Renal cortical epithelial cell (primary cell): ENCODE measurements around the gene ZMIZ1. TPM values are rescaled to one million over a fixed set of nuclear protein-coding genes. Genes with fewer than 3 reads are reported as not detected.

Source experiments
- DNase-seq: peaks from one replicate; pipeline ENCODE4 v3.0.0-alpha.2; 2011; ENCODE audit warnings: low read depth
- total RNA-seq: library from RNA; depleted of rRNA; stranded (reverse); fragments of >200 nt; gene quantifications from 2 replicates; pipeline ENCODE4 v1.2.3, GENCODE V29; 2014

ZMIZ1 gene
- total RNA-seq, 1 donor from 2014 or later: 45.0 TPM

DNA sequence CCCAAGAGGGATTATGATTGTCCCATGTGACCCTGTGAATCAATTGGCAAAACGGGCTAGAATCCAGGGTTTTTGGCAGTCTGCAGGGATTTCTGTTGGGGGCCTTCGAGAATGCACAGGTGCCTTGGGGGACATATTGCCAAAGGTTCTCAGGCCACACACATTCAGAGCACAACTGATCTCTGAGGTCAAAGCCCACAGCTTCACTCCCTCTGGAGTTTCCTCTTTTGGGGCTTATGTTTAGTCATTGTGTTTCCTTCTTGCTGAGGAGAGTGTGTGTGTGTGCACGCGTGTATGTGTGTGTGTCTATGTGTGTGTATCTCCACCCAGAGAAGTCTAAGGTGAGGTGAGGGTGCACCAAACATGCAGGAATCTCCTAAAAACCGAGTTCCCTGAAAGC, 287.3 kb downstream of the ZMIZ1 start:
- DNase-seq: no peak

DNA sequence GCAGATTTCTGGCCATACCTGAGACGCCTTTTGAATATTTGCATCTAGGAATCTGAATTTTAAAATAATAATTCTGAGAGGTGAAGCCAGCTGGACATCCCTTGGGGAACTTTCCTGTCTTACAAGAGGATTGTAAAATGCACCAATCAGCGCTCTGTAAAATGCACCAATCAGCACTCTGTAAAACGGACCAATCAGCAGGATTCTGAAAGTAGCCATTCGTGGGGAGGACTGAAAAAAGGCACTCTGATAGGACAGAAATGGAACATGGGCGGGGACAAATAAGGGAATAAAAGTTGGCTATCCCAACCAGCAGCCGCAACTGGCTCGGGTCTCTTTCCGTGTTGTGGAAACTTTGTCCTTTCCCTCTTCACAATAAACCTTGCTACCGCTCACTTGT, 288.4 kb downstream of the ZMIZ1 start:
- DNase-seq: no peak

- no peak for DNase-seq
Observed at GRCh38 chr10:79358811-79359210, 290.0 kb downstream of the ZMIZ1 start.

GRCh38 chr10:79359816-79360498, 291.2 kb downstream of the ZMIZ1 start:
- no peak for DNase-seq

DNA sequence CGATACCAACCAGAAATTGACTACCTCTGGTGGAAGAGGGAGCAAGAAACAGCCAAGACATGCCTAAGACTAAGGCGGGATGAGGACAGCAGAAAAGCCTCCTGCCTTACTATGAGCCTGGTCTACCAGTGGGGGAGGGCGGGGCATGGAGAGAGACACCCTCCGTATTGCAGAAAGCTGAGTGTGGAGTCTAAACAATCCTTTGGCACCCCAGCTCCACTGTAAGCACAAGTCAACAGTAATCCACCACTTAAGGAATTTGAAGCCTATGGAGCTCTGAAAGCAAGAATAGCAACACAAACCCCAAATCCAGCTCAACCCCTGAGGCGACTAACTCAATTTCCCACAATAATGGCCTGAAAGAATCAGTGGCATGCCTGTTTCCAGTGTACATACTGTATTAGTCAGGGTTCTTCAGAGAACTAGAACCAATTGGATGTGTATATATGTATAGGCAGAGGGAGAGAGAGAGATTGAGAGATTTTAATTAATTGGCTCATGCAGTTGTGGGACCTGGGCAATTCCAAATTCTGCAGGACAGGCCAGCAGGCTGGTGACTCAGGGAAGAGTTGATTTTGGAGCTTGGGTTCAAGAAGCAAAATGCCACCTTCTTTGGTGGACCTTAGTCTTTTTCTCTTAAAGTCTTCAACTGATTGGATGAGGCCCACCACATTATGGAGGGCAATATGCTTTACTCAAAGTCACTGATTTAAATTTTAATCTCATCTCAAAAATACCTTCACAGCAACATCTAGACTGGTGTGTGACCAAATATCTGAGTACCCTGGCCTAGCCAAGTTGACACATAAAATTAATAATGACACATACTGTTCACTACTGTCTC, 292.0 kb downstream of the ZMIZ1 start:
- DNase-seq: no peak

- DNase-seq: no peak
Observed at GRCh38 chr10:79361726-79362397, 293.1 kb downstream of the ZMIZ1 start.
